Natural killer cell (primary cell): ENCODE measurements around the gene SGCA. TPM values are rescaled to one million over a fixed set of nuclear protein-coding genes. Genes with fewer than 3 reads are reported as not detected.
A peak's percentile ranks its signal among the peaks of the same experiment; 100 is the strongest.

Experiments used
- ATAC-seq, 3 donors: fragments of 150-1000 bp in 2 of 3; fragments of 200-7000 bp in 1 of 3; cut with Tn5 transposase; 1 replicate in 1 of 3; 2 replicates in 2 of 3; pipeline ENCODE4 v1.10.0; 2021; ENCODE audit warnings: mild to moderate bottlenecking in 2 of 3, moderate library complexity in 2 of 3
- DNase-seq, 2 donors: peaks; one replicate each; pipeline versions ENCODE4 v3.0.0 to v3.0.0-alpha.2; 2013 to 2021; ENCODE audit warnings: mixed read lengths in 1 of 2
- H3K27ac ChIP-seq: one replicate; pipeline ENCODE4 v1.5.1; 2013; ENCODE audit warnings: mild to moderate bottlenecking, low read length
- H3K27me3 ChIP-seq: one replicate; pipeline ENCODE4 v1.6.1; 2013; ENCODE audit warnings: low read length; ENCODE audit not compliant: control insufficient read depth, insufficient read depth
- H3K36me3 ChIP-seq: one replicate; pipeline ENCODE4 v1.6.1; 2013; ENCODE audit warnings: low read length; ENCODE audit not compliant: control insufficient read depth, insufficient read depth
- H3K4me1 ChIP-seq: one replicate; pipeline ENCODE4 v1.6.1; 2013; ENCODE audit warnings: low read length; ENCODE audit not compliant: control insufficient read depth, insufficient read depth
- H3K4me3 ChIP-seq: one replicate; pipeline ENCODE4 v1.5.1; 2013; ENCODE audit warnings: low read length
- H3K9me3 ChIP-seq: one replicate; pipeline ENCODE4 v1.6.1; 2013; ENCODE audit warnings: low read length; ENCODE audit not compliant: control insufficient read depth, insufficient read depth
- H3K27ac Mint-ChIP-seq, 2 donors: one replicate each; pipeline ENCODE4 v1.8.0; 2022; ENCODE audit warnings: mild to moderate bottlenecking in 2 of 2, mixed read lengths in 2 of 2, moderate library complexity in 1 of 2
- H3K27me3 Mint-ChIP-seq, 2 donors: one replicate each; pipeline ENCODE4 v1.8.0; 2022; ENCODE audit warnings: low read depth in 2 of 2, mixed read lengths in 2 of 2
- H3K36me3 Mint-ChIP-seq: one replicate; pipeline ENCODE4 v1.8.0; 2022; ENCODE audit warnings: mixed read lengths
- H3K4me1 Mint-ChIP-seq, 2 donors: one replicate each; pipeline ENCODE4 v1.8.0; 2022; ENCODE audit warnings: mixed read lengths in 2 of 2
- H3K4me3 Mint-ChIP-seq: one replicate; pipeline ENCODE4 v1.8.0; 2022; ENCODE audit warnings: mild to moderate bottlenecking, moderate library complexity, mixed read lengths
- H3K9me3 Mint-ChIP-seq, 2 donors: one replicate each; pipeline ENCODE4 v1.8.0; 2022; ENCODE audit warnings: mixed read lengths in 2 of 2
- CTCF ChIP-seq: fragments of 200-600 bp; IDR thresholded peaks from one replicate; pipeline ENCODE4 v1.8.0; 2022; ENCODE audit warnings: antibody characterized with exemption
- WGBS: methylation state at CpG from one replicate; pipeline ENCODE4 v1.1.7; 2013; ENCODE audit warnings: missing lambda C conversion rate; ENCODE audit not compliant: insufficient coverage; 5-methylcytosine and 5-hydroxymethylcytosine counted together
- intact Hi-C: fragments of 100-400 bp; cut with micrococcal nuclease; formaldehyde crosslinking; loops from one replicate; pipeline ENCODE4 v1.14.2; 2022
- total RNA-seq, 4 donors: library from RNA; stranded (reverse); fragments of 120-200 nt in 1 of 4; gene quantifications; one replicate each; pipeline versions ENCODE4 v1.2.3 to v1.2.4, GENCODE V29; 2013 to 2022

SGCA gene
- total RNA-seq, 3 donors from 2014 or later (not counting 1 experiment from before 2014, with no cell fraction given) = not detected

- DNase-seq (no peak), ATAC-seq (no peak)
- Histone ChIP-seq H3K36me3 (peaks cover 43% of the 10 kb centered on the region), H3K9me3 (no peaks in the 10 kb centered on the region), H3K27me3 (no peaks in the 10 kb centered on the region), H3K4me3 (no peak overlapping the region), H3K27ac (no peak overlapping the region), H3K4me1 (peaks cover 80% of the 10 kb centered on the region)
- H3K36me3 Mint-ChIP-seq = no peaks in the 10 kb centered on the region
- peaks cover 77 to 82% of the 10 kb centered on the region in 2 donors for H3K4me1 Mint-ChIP-seq
- WGBS = 73% methylated on average over 11 of the region's 11 CpGs
- intact Hi-C loops = no loop called here
- TF ChIP-seq CTCF = no peak
- peak overlapping the region; percentile 35 for H3K4me3 Mint-ChIP-seq
- H3K27ac Mint-ChIP-seq = peak overlapping the region; percentile 11 to 98
- no peaks in the 10 kb centered on the region for H3K9me3 Mint-ChIP-seq
- H3K27me3 Mint-ChIP-seq = no peaks in the 10 kb centered on the region
Measured at GRCh38 chr17:50145532-50146229, 20.1 kb upstream of the SGCA start.

GRCh38 chr17:50146230-50146926 is 19.4 kb upstream of the SGCA start:
- H3K4me1 Mint-ChIP-seq = peaks cover 70 to 77% of the 10 kb centered on the region in 2 donors

GRCh38 chr17:50146927-50147665 is 18.7 kb upstream of the SGCA start:
- peak overlapping the region; percentile 97 for H3K4me3 Mint-ChIP-seq
- 25% methylated on average over 13 of the region's 15 CpGs for WGBS
- no peaks in the 10 kb centered on the region for H3K9me3 Mint-ChIP-seq
- DNase-seq (peak in 1 of 2 donors; percentile 58), ATAC-seq (no peak)
- Histone ChIP-seq H3K27ac (peak overlapping the region; percentile 62), H3K9me3 (no peaks in the 10 kb centered on the region), H3K4me3 (peak overlapping the region; percentile 85), H3K36me3 (peaks cover 32% of the 10 kb centered on the region), H3K4me1 (peaks cover 75% of the 10 kb centered on the region), H3K27me3 (no peaks in the 10 kb centered on the region)
- no peaks in the 10 kb centered on the region for H3K36me3 Mint-ChIP-seq
- no peak for TF ChIP-seq CTCF
- no peaks in the 10 kb centered on the region for H3K27me3 Mint-ChIP-seq
- peak overlapping the region; percentile 91 to 98 for H3K27ac Mint-ChIP-seq
- intact Hi-C loops = no loop called here
- peaks cover 64 to 76% of the 10 kb centered on the region in 2 donors for H3K4me1 Mint-ChIP-seq

More at GRCh38 chr17:50146230-50146926, 19.4 kb upstream of the SGCA start:
- 81% methylated on average over 7 of the region's 10 CpGs for WGBS
- Histone ChIP-seq H3K4me1 (peaks cover 75% of the 10 kb centered on the region), H3K27me3 (no peaks in the 10 kb centered on the region), H3K9me3 (no peaks in the 10 kb centered on the region), H3K4me3 (peak overlapping the region; percentile 85), H3K36me3 (peaks cover 36% of the 10 kb centered on the region), H3K27ac (peak overlapping the region; percentile 62)
- TF ChIP-seq CTCF = no peak
- Mint-ChIP-seq H3K27me3 (no peaks in the 10 kb centered on the region), H3K4me3 (peak overlapping the region; percentile 97), H3K36me3 (no peaks in the 10 kb centered on the region), H3K9me3 (no peaks in the 10 kb centered on the region), H3K27ac (peak overlapping the region; percentile 91 to 98)
- DNase-seq = peak in 1 of 2 donors; percentile 50
- no peak for ATAC-seq
- intact Hi-C loops = no loop called here
